ENCODE measurements around the gene SYNPO.

The SYNPO gene

GRCh38 chr5:150700594-150701377 lies 60.3 kb downstream of the SYNPO start, which contains the start of gene RBM22:
Gene RBM22, minus strand, starts transcription at chr5:150701062. Its CDS starts 77 bp downstream, at chr5:150700985.
- peak; percentile 85 for DNase-seq

- DNase-seq, result no peak
These were observed 63.3 kb downstream of the SYNPO start for GRCh38 chr5:150703762-150704161.

- no peak for DNase-seq
These were observed 66.4 kb downstream of the SYNPO start for GRCh38 chr5:150706776-150707390.

Measured in effector CD8-positive, alpha-beta T cell (primary cell).